ENCODE data around the gene HAUS1. TPM values are rescaled to one million over a fixed set of nuclear protein-coding genes. Genes with fewer than 3 reads are reported as not detected.
"Not testable (repeated sequence)": the region's sequence is repeated elsewhere in the genome, so short reads cannot be mapped to it uniquely, and the experiment has no call there.

HAUS1 gene
- total RNA-seq, 1 experiment from 2014 or later = 33.3 TPM

GRCh38 chr18:46079336-46079735 lies 24.8 kb upstream of the HAUS1 start:
- ChIA-PET POLR2A (ENCODE audit: unreplicated experiment) (no interaction called here), CTCF (no interaction called here)
- TF ChIP-seq CTCF (conservative IDR thresholded peaks at IDR 0.05) (no peak), EZH2 (IDR thresholded peaks at IDR 0.05; ENCODE audit: low read depth) (no peak)
- Histone ChIP-seq H4K20me1 (ENCODE audit: insufficient read depth) (no peaks in the 10 kb centered on the region), H3K79me2 (ENCODE audit: low read depth) (no peaks in the 10 kb centered on the region), H3K4me3 (no peak overlapping the region), H3K4me1 (replicated peaks; ENCODE audit: insufficient read depth) (no peaks in the 10 kb centered on the region), H2AFZ (no peak overlapping the region), H3K27me3 (ENCODE audit: insufficient read depth, low read depth) (no peaks in the 10 kb centered on the region), H3K9me3 (ENCODE audit: insufficient read depth, low read depth) (no peaks in the 10 kb centered on the region), H3K9me2 (ENCODE audit: insufficient read depth) (no peaks in the 10 kb centered on the region), H3F3A (ENCODE audit: insufficient read depth, low read depth) (peaks cover 10% of the 10 kb centered on the region; the same call in 1 of the 2 replicates), H3K4me2 (no peak overlapping the region), H3K36me3 (ENCODE audit: low read depth) (peaks cover 9% of the 10 kb centered on the region), H3K27ac (no peak overlapping the region)
- BruUV-seq (replicated peaks) = no TSS peak
- DNase-seq = no peak
- intact Hi-C loops (cut with micrococcal nuclease; ENCODE audit: unreplicated experiment) = no loop called here

- H3K9me3 ChIP-seq (ENCODE audit: insufficient read depth, low read depth) = no peaks in the 10 kb centered on the region
- no peaks in the 10 kb centered on the region for H3K27me3 ChIP-seq (ENCODE audit: insufficient read depth, low read depth)
- no TSS peak for BruUV-seq (replicated peaks)
- no peak overlapping the region for H3K4me2 ChIP-seq
- no peak for DNase-seq
- ChIA-PET CTCF (interaction anchor here (0.7 kb wide), 1 partner anchor 190 kb away, joined by 4 read pairs; no protein-coding TSS in a partner anchor), POLR2A (ENCODE audit: unreplicated experiment) (no interaction called here)
- no peak for TF ChIP-seq CTCF (conservative IDR thresholded peaks at IDR 0.05)
- no peak for TF ChIP-seq EZH2 (IDR thresholded peaks at IDR 0.05; ENCODE audit: low read depth)
- no peaks in the 10 kb centered on the region for H3K9me2 ChIP-seq (ENCODE audit: insufficient read depth)
- H3K4me1 ChIP-seq (replicated peaks; ENCODE audit: insufficient read depth) = no peaks in the 10 kb centered on the region
- H4K20me1 ChIP-seq (ENCODE audit: insufficient read depth) = no peaks in the 10 kb centered on the region
- H3K4me3 ChIP-seq = no peak overlapping the region
- no peaks in the 10 kb centered on the region for H3K79me2 ChIP-seq (ENCODE audit: low read depth)
- H3K36me3 ChIP-seq (ENCODE audit: low read depth) = peaks cover 16% of the 10 kb centered on the region
- intact Hi-C loops (cut with micrococcal nuclease; ENCODE audit: unreplicated experiment) = no loop called here
- H2AFZ ChIP-seq = no peak overlapping the region
- H3K27ac ChIP-seq = no peak overlapping the region
- peaks cover 13% of the 10 kb centered on the region; the same call in 1 of the 2 replicates for H3F3A ChIP-seq (ENCODE audit: insufficient read depth, low read depth)
Observed at GRCh38 chr18:46080156-46080555, 24.0 kb upstream of the HAUS1 start.

GRCh38 chr18:46084431-46084830 lies 19.8 kb upstream of the HAUS1 start:
- CTCF ChIA-PET = no interaction called here
- H3K27me3 ChIP-seq (ENCODE audit: insufficient read depth, low read depth) = no peaks in the 10 kb centered on the region
- no peak overlapping the region for H3K27ac ChIP-seq
- no peaks in the 10 kb centered on the region; the same call in 1 of the 2 replicates for H3K79me2 ChIP-seq (ENCODE audit: low read depth)
- H3K36me3 ChIP-seq (ENCODE audit: low read depth) = peaks cover 45% of the 10 kb centered on the region
- no peaks in the 10 kb centered on the region; the same call in 1 of the 2 replicates for H4K20me1 ChIP-seq (ENCODE audit: insufficient read depth)
- TF ChIP-seq CTCF (conservative IDR thresholded peaks at IDR 0.05) (no peak), EZH2 (IDR thresholded peaks at IDR 0.05; ENCODE audit: low read depth) (no peak)
- DNase-seq = no peak
- intact Hi-C loops (cut with micrococcal nuclease; ENCODE audit: unreplicated experiment) = no loop called here
- H3K9me2 ChIP-seq (ENCODE audit: insufficient read depth) = no peaks in the 10 kb centered on the region
- H3K4me1 ChIP-seq (replicated peaks; ENCODE audit: insufficient read depth) = no peaks in the 10 kb centered on the region
- H2AFZ ChIP-seq = no peak overlapping the region
- no peak overlapping the region for H3K4me3 ChIP-seq
- H3K9me3 ChIP-seq (ENCODE audit: insufficient read depth, low read depth) = no peaks in the 10 kb centered on the region
- no peak overlapping the region for H3K4me2 ChIP-seq
- POLR2A ChIA-PET (ENCODE audit: unreplicated experiment) = no interaction called here
- BruUV-seq (replicated peaks) = no TSS peak
- H3F3A ChIP-seq (ENCODE audit: insufficient read depth, low read depth) = peaks cover 7% of the 10 kb centered on the region; the same call in 1 of the 2 replicates

GRCh38 chr18:46088501-46088900 lies 15.7 kb upstream of the HAUS1 start:
- H3K27ac ChIP-seq; H3K4me2 ChIP-seq; H3F3A ChIP-seq (ENCODE audit: insufficient read depth, low read depth); H3K27me3 ChIP-seq (ENCODE audit: insufficient read depth, low read depth); DNase-seq; H4K20me1 ChIP-seq (ENCODE audit: insufficient read depth); POLR2A ChIA-PET (ENCODE audit: unreplicated experiment); BruUV-seq (replicated peaks); H3K9me2 ChIP-seq (ENCODE audit: insufficient read depth); intact Hi-C loops (cut with micrococcal nuclease; ENCODE audit: unreplicated experiment); H3K9me3 ChIP-seq (ENCODE audit: insufficient read depth, low read depth); H3K4me1 ChIP-seq (replicated peaks; ENCODE audit: insufficient read depth); H2AFZ ChIP-seq; H3K4me3 ChIP-seq; CTCF ChIA-PET: not testable (repeated sequence)
- peaks cover 73% of the 10 kb centered on the region for H3K36me3 ChIP-seq (ENCODE audit: low read depth)
- peaks cover 21% of the 10 kb centered on the region for H3K79me2 ChIP-seq (ENCODE audit: low read depth)

All from PC-9 (cell line).